Measurements from ENCODE around the gene ARID3C. TPM values are rescaled to one million over a fixed set of nuclear protein-coding genes. Genes with fewer than 3 reads are reported as not detected.

ARID3C gene
- total and polyA plus RNA-seq, 9 donors, result 0.07 to 0.15 (median 0.12) TPM; not detected in 4

- Histone ChIP-seq H3K27ac (ENCODE audit: low read length) (peak overlapping the region; percentile 89), H3K27me3 (ENCODE audit: control insufficient read depth, insufficient read depth, low read length) (no peaks in the 10 kb centered on the region), H3K9me3 (replicated peaks; ENCODE audit: control insufficient read depth, low read depth, low read length) (no peaks in the 10 kb centered on the region), H3K4me3 (ENCODE audit: low read length) (peak overlapping the region; percentile 93), H3K36me3 (ENCODE audit: control insufficient read depth, insufficient read depth, low read length) (peaks cover 55% of the 10 kb centered on the region), H3K4me1 (ENCODE audit: control insufficient read depth, insufficient read depth, low read length) (peaks cover 17% of the 10 kb centered on the region)
- peak; percentile 85 for DNase-seq
- WGBS (ENCODE audit: insufficient coverage), result 1% methylated on average over 16 of the region's 18 CpGs
Measured at GRCh38 chr9:34664281-34665066, 35.6 kb upstream of the ARID3C start.

GRCh38 chr9:34663303-34663605 lies 34.4 kb upstream of the ARID3C start:
- no peak overlapping the region for H3K27ac ChIP-seq (ENCODE audit: low read length)
- no peaks in the 10 kb centered on the region for H3K9me3 ChIP-seq (replicated peaks; ENCODE audit: control insufficient read depth, low read depth, low read length)
- no peaks in the 10 kb centered on the region for H3K27me3 ChIP-seq (ENCODE audit: control insufficient read depth, insufficient read depth, low read length)
- peaks cover 17% of the 10 kb centered on the region for H3K4me1 ChIP-seq (ENCODE audit: control insufficient read depth, insufficient read depth, low read length)
- H3K36me3 ChIP-seq (ENCODE audit: control insufficient read depth, insufficient read depth, low read length), result peaks cover 56% of the 10 kb centered on the region
- no peak for DNase-seq
- no peak overlapping the region for H3K4me3 ChIP-seq (ENCODE audit: low read length)

GRCh38 chr9:34662526-34663302 lies 33.8 kb upstream of the ARID3C start, which contains the start of gene CCL27:
CCL27 (minus strand) TSS chr9:34662657; CDS start chr9:34662633, 24 bp downstream.
- no peak for DNase-seq
- no peak within 1 kb of the TSS for H3K27ac ChIP-seq (ENCODE audit: low read length)
- H3K4me3 ChIP-seq (ENCODE audit: low read length), result no peak within 1 kb of the TSS
- H3K4me1 ChIP-seq (ENCODE audit: control insufficient read depth, insufficient read depth, low read length), result peaks cover 17% of the 10 kb centered on the region
- H3K9me3 ChIP-seq (replicated peaks; ENCODE audit: control insufficient read depth, low read depth, low read length), result no peaks in the 10 kb centered on the region
- peaks cover 56% of the 10 kb centered on the region for H3K36me3 ChIP-seq (ENCODE audit: control insufficient read depth, insufficient read depth, low read length)
- no peaks in the 10 kb centered on the region for H3K27me3 ChIP-seq (ENCODE audit: control insufficient read depth, insufficient read depth, low read length)
- WGBS (ENCODE audit: insufficient coverage), result no CpG with 5 or more reads among the region's 4 CpGs

GRCh38 chr9:34659592-34660253 lies 30.9 kb upstream of the ARID3C start:
- DNase-seq, result no peak
- H3K27ac ChIP-seq (ENCODE audit: low read length), result no peak overlapping the region
- H3K4me1 ChIP-seq (ENCODE audit: control insufficient read depth, insufficient read depth, low read length), result peaks cover 17% of the 10 kb centered on the region
- no peaks in the 10 kb centered on the region for H3K9me3 ChIP-seq (replicated peaks; ENCODE audit: control insufficient read depth, low read depth, low read length)
- no peak overlapping the region for H3K4me3 ChIP-seq (ENCODE audit: low read length)
- H3K27me3 ChIP-seq (ENCODE audit: control insufficient read depth, insufficient read depth, low read length), result no peaks in the 10 kb centered on the region
- WGBS (ENCODE audit: insufficient coverage), result 88% methylated on average over 8 of the region's 8 CpGs
- peaks cover 69% of the 10 kb centered on the region for H3K36me3 ChIP-seq (ENCODE audit: control insufficient read depth, insufficient read depth, low read length)

GRCh38 chr9:34658461-34658860 lies 29.6 kb upstream of the ARID3C start:
- no peak for DNase-seq
- H3K36me3 ChIP-seq (ENCODE audit: control insufficient read depth, insufficient read depth, low read length), result peaks cover 68% of the 10 kb centered on the region
- peaks cover 23% of the 10 kb centered on the region for H3K4me1 ChIP-seq (ENCODE audit: control insufficient read depth, insufficient read depth, low read length)
- H3K27ac ChIP-seq (ENCODE audit: low read length), result no peak overlapping the region
- H3K9me3 ChIP-seq (replicated peaks; ENCODE audit: control insufficient read depth, low read depth, low read length), result no peaks in the 10 kb centered on the region
- WGBS (ENCODE audit: insufficient coverage), result 85% methylated on average over 14 of the region's 14 CpGs
- H3K4me3 ChIP-seq (ENCODE audit: low read length), result no peak overlapping the region
- no peaks in the 10 kb centered on the region for H3K27me3 ChIP-seq (ENCODE audit: control insufficient read depth, insufficient read depth, low read length)

GRCh38 chr9:34656992-34657391 lies 28.1 kb upstream of the ARID3C start:
- Histone ChIP-seq H3K4me1 (ENCODE audit: control insufficient read depth, insufficient read depth, low read length) (peaks cover 37% of the 10 kb centered on the region), H3K4me3 (ENCODE audit: low read length) (no peak overlapping the region), H3K27me3 (ENCODE audit: control insufficient read depth, insufficient read depth, low read length) (no peaks in the 10 kb centered on the region), H3K36me3 (ENCODE audit: control insufficient read depth, insufficient read depth, low read length) (peaks cover 53% of the 10 kb centered on the region), H3K9me3 (replicated peaks; ENCODE audit: control insufficient read depth, low read depth, low read length) (no peaks in the 10 kb centered on the region), H3K27ac (ENCODE audit: low read length) (no peak overlapping the region)
- DNase-seq, result no peak
- 80% methylated on average over 1 of the region's 5 CpGs for WGBS (ENCODE audit: insufficient coverage)

GRCh38 chr9:34655394-34655793 lies 26.5 kb upstream of the ARID3C start:
- H3K36me3 ChIP-seq (ENCODE audit: control insufficient read depth, insufficient read depth, low read length), result peaks cover 38% of the 10 kb centered on the region
- no peak for DNase-seq
- peaks cover 50% of the 10 kb centered on the region for H3K4me1 ChIP-seq (ENCODE audit: control insufficient read depth, insufficient read depth, low read length)
- H3K27ac ChIP-seq (ENCODE audit: low read length), result peak overlapping the region; percentile 3
- 69% methylated on average over 5 of the region's 5 CpGs for whole genome bisulfite sequencing (ENCODE audit: insufficient coverage)
- H3K4me3 ChIP-seq (ENCODE audit: low read length), result no peak overlapping the region
- no peaks in the 10 kb centered on the region for H3K9me3 ChIP-seq (replicated peaks; ENCODE audit: control insufficient read depth, low read depth, low read length)
- H3K27me3 ChIP-seq (ENCODE audit: control insufficient read depth, insufficient read depth, low read length), result no peaks in the 10 kb centered on the region

GRCh38 chr9:34654323-34655051 lies 25.6 kb upstream of the ARID3C start:
- H3K4me1 ChIP-seq (ENCODE audit: control insufficient read depth, insufficient read depth, low read length), result peaks cover 50% of the 10 kb centered on the region
- H3K36me3 ChIP-seq (ENCODE audit: control insufficient read depth, insufficient read depth, low read length), result peaks cover 38% of the 10 kb centered on the region
- peak overlapping the region; percentile 94 for H3K27ac ChIP-seq (ENCODE audit: low read length)
- WGBS (ENCODE audit: insufficient coverage), result 19% methylated on average over 3 of the region's 11 CpGs
- peak overlapping the region; percentile 37 for H3K4me3 ChIP-seq (ENCODE audit: low read length)
- H3K27me3 ChIP-seq (ENCODE audit: control insufficient read depth, insufficient read depth, low read length), result no peaks in the 10 kb centered on the region
- DNase-seq, result peak; percentile 92
- H3K9me3 ChIP-seq (replicated peaks; ENCODE audit: control insufficient read depth, low read depth, low read length), result no peaks in the 10 kb centered on the region

GRCh38 chr9:34653151-34654072 lies 24.5 kb upstream of the ARID3C start:
- peak overlapping the region; percentile 52 for H3K4me3 ChIP-seq (ENCODE audit: low read length)
- WGBS (ENCODE audit: insufficient coverage), result 6% methylated on average over 9 of the region's 11 CpGs
- no peaks in the 10 kb centered on the region for H3K9me3 ChIP-seq (replicated peaks; ENCODE audit: control insufficient read depth, low read depth, low read length)
- H3K4me1 ChIP-seq (ENCODE audit: control insufficient read depth, insufficient read depth, low read length), result peaks cover 50% of the 10 kb centered on the region
- peak overlapping the region; percentile 94 for H3K27ac ChIP-seq (ENCODE audit: low read length)
- DNase-seq, result peak; percentile 94
- H3K36me3 ChIP-seq (ENCODE audit: control insufficient read depth, insufficient read depth, low read length), result peaks cover 44% of the 10 kb centered on the region
- H3K27me3 ChIP-seq (ENCODE audit: control insufficient read depth, insufficient read depth, low read length), result no peaks in the 10 kb centered on the region
